Activated CD4-positive, CD25-positive, alpha-beta regulatory T cell treated with anti-CD3 and anti-CD28 coated beads, Interleukin-2, amount 50 U/mL, for 24 hours (primary cell): ENCODE measurements around the gene ZNF738.
A peak's percentile ranks its signal among the peaks of the same experiment; 100 is the strongest.
"Not testable (repeated sequence)": the region's sequence is repeated elsewhere in the genome, so short reads cannot be mapped to it uniquely, and the experiment has no call there.

Source experiments
- ATAC-seq, 2 donors: fragments of 150-1000 bp; cut with Tn5 transposase; one replicate each; pipeline ENCODE4 v1.10.0; 2021; ENCODE audit warnings: mild to moderate bottlenecking in 1 of 2, moderate library complexity in 1 of 2

The ZNF738 gene

GRCh38 chr19:21358768-21359451, at the start of gene ZNF738:
Gene ZNF738 (plus strand): TSS chr19:21359000. CDS start chr19:21359141, 141 bp downstream.
- ATAC-seq: peak; percentile 98 to 99

GRCh38 chr19:21312807-21313206, 46.0 kb upstream of the ZNF738 start:
- ATAC-seq: not testable (repeated sequence)

- no peak for ATAC-seq
These were observed 44.1 kb upstream of the ZNF738 start for GRCh38 chr19:21314676-21315075.

- no peak for ATAC-seq
These were observed 41.0 kb upstream of the ZNF738 start for GRCh38 chr19:21317821-21318220.

GRCh38 chr19:21321134-21321533, 37.7 kb upstream of the ZNF738 start:
- no peak for ATAC-seq

- no peak for ATAC-seq
These were observed 36.8 kb upstream of the ZNF738 start for GRCh38 chr19:21321996-21322395.

- ATAC-seq: no peak
These were observed 36.3 kb upstream of the ZNF738 start for GRCh38 chr19:21322528-21322927.

- ATAC-seq: no peak
These were observed 35.8 kb upstream of the ZNF738 start for GRCh38 chr19:21323000-21323399.

- ATAC-seq: no peak
These were observed 32.6 kb upstream of the ZNF738 start for GRCh38 chr19:21326169-21326568.

GRCh38 chr19:21328406-21328805, 30.4 kb upstream of the ZNF738 start:
- no peak for ATAC-seq

- peak; percentile 100 for ATAC-seq
These were observed 29.8 kb upstream of the ZNF738 start, which contains the start of gene ZNF708 for GRCh38 chr19:21328885-21329605. Gene ZNF708 (minus strand): TSS chr19:21329410. CDS start chr19:21329212, 198 bp downstream.

- ATAC-seq: no peak
These were observed 23.1 kb upstream of the ZNF738 start for GRCh38 chr19:21335721-21336120.

GRCh38 chr19:21344841-21345240, 14.0 kb upstream of the ZNF738 start:
- ATAC-seq: not testable (repeated sequence)

- ATAC-seq: no peak
These were observed 6.0 kb upstream of the ZNF738 start for GRCh38 chr19:21352830-21353229.

- ATAC-seq: no peak
These were observed 3.5 kb downstream of the ZNF738 start for GRCh38 chr19:21362291-21362690.

GRCh38 chr19:21383980-21384582, 25.3 kb downstream of the ZNF738 start:
- ATAC-seq: no peak

- no peak for ATAC-seq
These were observed 37.3 kb downstream of the ZNF738 start for GRCh38 chr19:21396121-21396520.

- peak; percentile 100 for ATAC-seq
These were observed 38.2 kb downstream of the ZNF738 start, which contains the start of gene ZNF493 for GRCh38 chr19:21396893-21397572. Gene ZNF493 (plus strand): TSS chr19:21397133. CDS start chr19:21397238, 105 bp downstream.

- no peak for ATAC-seq
These were observed 40.1 kb downstream of the ZNF738 start for GRCh38 chr19:21398851-21399250.

- no peak for ATAC-seq
These were observed 43.6 kb downstream of the ZNF738 start for GRCh38 chr19:21402303-21402985.

- no peak for ATAC-seq
These were observed 51.4 kb downstream of the ZNF738 start for GRCh38 chr19:21410166-21410565.

- no peak for ATAC-seq
These were observed 63.4 kb downstream of the ZNF738 start for GRCh38 chr19:21422244-21422643.
